ENCODE measurements around the gene SLC16A14.

DNA sequence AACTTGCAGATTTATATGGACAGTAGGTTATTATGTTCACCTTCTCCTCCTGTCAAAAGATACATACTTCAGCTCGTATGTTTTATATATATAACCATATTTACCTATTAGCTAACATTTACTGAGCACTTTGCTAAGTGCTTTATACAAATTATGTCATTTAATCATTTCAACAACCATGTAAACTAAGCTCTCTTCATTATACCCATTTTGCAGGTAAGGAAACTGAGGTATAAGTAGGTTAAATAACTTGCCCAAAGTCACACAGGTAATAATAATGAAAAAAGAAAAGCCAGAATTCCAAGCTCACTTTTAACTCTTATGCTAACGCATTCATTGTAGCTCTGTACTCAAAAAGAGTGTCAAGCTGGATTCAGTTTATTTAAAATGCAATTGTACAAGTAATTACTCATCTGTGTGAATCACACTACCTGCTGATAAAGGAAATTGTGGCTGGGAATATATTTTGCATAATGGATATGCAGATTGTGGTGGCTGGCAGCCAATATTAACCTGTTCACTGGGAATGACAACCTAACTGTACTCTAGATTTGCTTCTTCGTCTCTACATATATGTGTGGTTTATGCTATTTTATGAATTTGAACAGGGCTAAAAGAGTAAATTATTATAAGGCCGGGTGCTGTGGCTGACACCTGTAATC is 20.6 kb downstream of the SLC16A14 start:
- no peak for TF ChIP-seq RAD21 (IDR thresholded peaks at IDR 0.05; ENCODE audit: low read depth)
- no peak for TF ChIP-seq ZBTB33 (IDR thresholded peaks at IDR 0.05; ENCODE audit: extremely low read depth, insufficient replicate concordance, low read length)
- TF ChIP-seq, protein P1, sequence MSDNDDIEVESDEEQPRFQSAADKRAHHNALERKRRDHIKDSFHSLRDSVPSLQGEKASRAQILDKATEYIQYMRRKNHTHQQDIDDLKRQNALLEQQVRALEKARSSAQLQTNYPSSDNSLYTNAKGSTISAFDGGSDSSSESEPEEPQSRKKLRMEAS (IDR thresholded peaks at IDR 0.05), result no peak
- TF ChIP-seq POLR2A (IDR thresholded peaks at IDR 0.05; ENCODE audit: borderline replicate concordance, extremely low read depth, insufficient read depth, insufficient read length), result no peak

Measured in HCT116 (cell line).